HCT116 (cell line): ENCODE measurements around the gene CAST.

Experiments
- EZH2phosphoT487 ChIP-seq: fragments of 200-600 bp; IDR thresholded peaks from 2 replicates; pipeline ENCODE4 v1.6.1; 2018; ENCODE audit warnings: antibody characterized with exemption, borderline replicate concordance
- RAD21 ChIP-seq: IDR thresholded peaks from 2 replicates; pipeline ENCODE4 v1.6.1; 2012; ENCODE audit warnings: low read depth, mild to moderate bottlenecking
- TF ChIP-seq, protein P1 (sequence below), 3 experiments: fragments of 200-600 bp in 1 of 3; sonication (generic) in 1 of 3; IDR thresholded peaks in 2 of 3; conservative IDR thresholded peaks in 1 of 3; 2 replicates each; pipeline ENCODE4 v1.5.1; 2012 to 2017; ENCODE audit warnings: low read depth in 2 of 3, low read length in 2 of 3, antibody characterized with exemption in 1 of 3, borderline replicate concordance in 1 of 3, control low read depth in 1 of 3, mild to moderate bottlenecking in 1 of 3, mixed read lengths in 1 of 3, mixed run types in 1 of 3, moderate library complexity in 1 of 3; ENCODE audit not compliant: insufficient read depth in 1 of 3

DNA sequence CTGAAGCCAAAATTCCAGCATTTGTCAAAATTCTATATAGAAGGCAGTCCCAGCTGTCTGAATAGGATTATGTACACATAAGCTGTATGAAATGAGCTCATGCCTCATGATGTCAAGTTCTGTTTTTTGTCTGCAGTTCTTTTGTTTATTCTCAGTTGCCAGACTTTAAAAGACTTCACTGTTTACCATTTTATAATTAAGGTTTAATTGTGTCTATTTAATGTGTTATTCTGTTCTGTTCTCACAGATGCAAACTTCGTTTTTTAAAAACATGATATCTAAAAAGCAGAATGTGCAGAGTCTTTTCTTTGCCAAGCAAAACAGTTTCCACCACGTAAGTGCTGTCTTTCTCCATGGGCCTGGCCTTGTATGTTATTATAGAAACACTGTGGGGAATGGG lies 114.4 kb downstream of the CAST start:
- TF ChIP-seq, protein P1, sequence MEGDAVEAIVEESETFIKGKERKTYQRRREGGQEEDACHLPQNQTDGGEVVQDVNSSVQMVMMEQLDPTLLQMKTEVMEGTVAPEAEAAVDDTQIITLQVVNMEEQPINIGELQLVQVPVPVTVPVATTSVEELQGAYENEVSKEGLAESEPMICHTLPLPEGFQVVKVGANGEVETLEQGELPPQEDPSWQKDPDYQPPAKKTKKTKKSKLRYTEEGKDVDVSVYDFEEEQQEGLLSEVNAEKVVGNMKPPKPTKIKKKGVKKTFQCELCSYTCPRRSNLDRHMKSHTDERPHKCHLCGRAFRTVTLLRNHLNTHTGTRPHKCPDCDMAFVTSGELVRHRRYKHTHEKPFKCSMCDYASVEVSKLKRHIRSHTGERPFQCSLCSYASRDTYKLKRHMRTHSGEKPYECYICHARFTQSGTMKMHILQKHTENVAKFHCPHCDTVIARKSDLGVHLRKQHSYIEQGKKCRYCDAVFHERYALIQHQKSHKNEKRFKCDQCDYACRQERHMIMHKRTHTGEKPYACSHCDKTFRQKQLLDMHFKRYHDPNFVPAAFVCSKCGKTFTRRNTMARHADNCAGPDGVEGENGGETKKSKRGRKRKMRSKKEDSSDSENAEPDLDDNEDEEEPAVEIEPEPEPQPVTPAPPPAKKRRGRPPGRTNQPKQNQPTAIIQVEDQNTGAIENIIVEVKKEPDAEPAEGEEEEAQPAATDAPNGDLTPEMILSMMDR (IDR thresholded peaks at IDR 0.05 in 2 of 3, conservative IDR thresholded peaks at IDR 0.05 in 1 of 3; ENCODE audit: borderline replicate concordance in 1 of 3, insufficient read depth in 1 of 3, low read depth in 2 of 3, low read length in 2 of 3), result no peak
- TF ChIP-seq RAD21, result no peak
- no peak for TF ChIP-seq EZH2phosphoT487
